GM20000 (cell line): Measurements from ENCODE around the gene VPS16.

Experiments
- DNase-seq: peaks from one replicate; pipeline ENCODE4 v3.0.0; 2012; ENCODE audit warnings: low spot score
- TF ChIP-seq, protein P1 (sequence below): IDR thresholded peaks from 2 replicates; pipeline ENCODE4 v1.5.1; 2012; ENCODE audit warnings: mild to moderate bottlenecking, control low read depth; ENCODE audit errors: extremely low read depth, missing control alignments

Gene VPS16

DNA sequence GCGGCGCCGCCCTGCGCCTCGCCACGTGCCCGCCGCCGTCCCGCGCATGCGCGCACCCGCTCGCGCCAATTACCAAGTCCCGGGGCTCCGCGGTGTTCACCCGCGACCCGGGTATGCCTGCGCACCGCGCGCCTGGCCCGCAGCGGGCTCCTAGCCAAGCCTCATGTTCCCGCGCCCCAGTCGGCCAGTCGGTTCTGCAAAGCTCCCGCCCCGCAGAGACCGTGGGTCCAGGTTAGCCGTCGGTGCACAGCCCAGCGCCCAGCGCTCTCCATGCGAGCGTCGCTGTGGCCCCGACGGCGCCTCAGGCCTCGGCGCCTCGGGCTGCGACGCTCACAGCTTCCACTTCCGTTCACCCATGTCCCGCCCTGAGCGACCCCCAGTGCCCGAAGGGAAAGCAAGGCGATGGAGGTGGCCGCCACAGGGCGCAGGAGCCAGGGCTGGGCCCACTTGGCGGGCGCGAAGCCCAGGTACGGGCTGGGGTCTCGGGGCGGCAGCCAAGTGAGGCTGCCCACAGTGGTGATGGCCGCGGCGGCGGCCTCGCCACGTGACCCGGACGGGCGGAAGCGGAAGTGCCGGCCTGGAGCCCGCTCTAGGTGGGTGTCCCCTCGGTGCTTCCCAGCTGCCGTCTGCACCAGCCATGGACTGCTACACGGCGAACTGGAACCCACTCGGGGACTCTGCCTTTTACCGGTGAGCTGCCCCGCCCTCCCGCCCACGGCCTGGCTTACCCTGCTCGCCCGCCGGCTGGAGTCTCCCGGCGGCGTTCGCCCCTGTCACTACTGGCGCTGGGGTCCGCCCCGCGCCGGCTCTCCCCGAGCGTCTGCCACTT is at the start of gene VPS16, which contains the start of gene PCED1A:
Gene VPS16 (plus strand): TSS at position 608 of the 829 bp plus-strand sequence. CDS start 30 bp downstream, at position 638.
Gene PCED1A (minus strand): TSS at position 518 of the 829 bp plus-strand sequence. CDS start 743 bp downstream, outside the sequence.
- peak; percentile 99 for DNase-seq
- TF ChIP-seq, protein P1, sequence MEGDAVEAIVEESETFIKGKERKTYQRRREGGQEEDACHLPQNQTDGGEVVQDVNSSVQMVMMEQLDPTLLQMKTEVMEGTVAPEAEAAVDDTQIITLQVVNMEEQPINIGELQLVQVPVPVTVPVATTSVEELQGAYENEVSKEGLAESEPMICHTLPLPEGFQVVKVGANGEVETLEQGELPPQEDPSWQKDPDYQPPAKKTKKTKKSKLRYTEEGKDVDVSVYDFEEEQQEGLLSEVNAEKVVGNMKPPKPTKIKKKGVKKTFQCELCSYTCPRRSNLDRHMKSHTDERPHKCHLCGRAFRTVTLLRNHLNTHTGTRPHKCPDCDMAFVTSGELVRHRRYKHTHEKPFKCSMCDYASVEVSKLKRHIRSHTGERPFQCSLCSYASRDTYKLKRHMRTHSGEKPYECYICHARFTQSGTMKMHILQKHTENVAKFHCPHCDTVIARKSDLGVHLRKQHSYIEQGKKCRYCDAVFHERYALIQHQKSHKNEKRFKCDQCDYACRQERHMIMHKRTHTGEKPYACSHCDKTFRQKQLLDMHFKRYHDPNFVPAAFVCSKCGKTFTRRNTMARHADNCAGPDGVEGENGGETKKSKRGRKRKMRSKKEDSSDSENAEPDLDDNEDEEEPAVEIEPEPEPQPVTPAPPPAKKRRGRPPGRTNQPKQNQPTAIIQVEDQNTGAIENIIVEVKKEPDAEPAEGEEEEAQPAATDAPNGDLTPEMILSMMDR = no peak

DNA sequence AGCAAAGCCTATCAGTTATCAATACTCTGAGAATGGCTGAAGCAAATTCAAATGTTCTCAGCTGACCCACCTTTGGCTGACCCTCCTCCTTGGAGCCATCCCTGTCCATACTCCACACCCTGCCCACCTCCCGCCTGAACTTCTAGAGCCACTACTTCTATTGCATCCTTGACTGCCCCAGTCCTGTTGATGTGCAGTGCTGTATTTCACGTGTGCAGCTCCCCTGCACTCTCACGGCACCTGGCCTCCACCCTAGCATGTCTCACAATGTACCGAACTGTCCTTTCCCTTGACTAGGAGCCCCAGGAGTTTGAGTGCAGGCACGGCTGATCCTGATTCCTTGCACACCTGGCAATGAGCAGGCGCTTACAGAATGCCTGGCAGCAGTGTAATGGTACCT is 47.1 kb upstream of the VPS16 start:
- no peak for DNase-seq
- TF ChIP-seq, protein P1 = no peak

DNA sequence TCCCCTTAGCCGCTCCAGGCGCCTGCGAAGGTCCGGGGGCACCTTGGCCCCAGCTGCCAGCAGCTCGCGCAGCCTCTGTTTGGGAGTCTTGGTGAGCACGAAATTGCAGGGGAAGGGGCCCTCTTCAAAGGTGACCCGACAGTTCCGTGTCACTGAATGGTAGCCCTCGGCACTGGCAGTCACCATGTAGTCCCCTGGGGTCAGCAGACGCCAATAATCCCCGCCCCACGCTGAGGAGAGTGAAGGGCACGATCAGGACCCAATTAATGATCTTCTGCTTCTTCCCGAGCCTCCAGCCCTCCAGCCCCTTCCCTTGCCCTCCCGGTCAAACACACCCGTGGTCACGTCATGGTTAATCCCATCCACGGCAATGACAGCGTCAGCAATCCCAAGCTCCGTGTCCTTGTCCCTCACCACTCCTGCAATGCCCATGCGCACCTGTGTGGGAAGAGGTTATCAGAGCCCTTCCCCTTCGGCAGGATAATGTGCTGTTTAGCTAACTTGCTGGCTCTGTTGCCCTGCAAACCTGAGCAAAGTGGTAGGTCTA is 46.3 kb upstream of the VPS16 start:
- no peak for DNase-seq

GRCh38 chr20:2794866-2795447 is 45.6 kb upstream of the VPS16 start:
- DNase-seq = no peak
- TF ChIP-seq, protein P1 = no peak

More for the DNA sequence above, 46.3 kb upstream of the VPS16 start:
- TF ChIP-seq, protein P1 = no peak

- no peak for DNase-seq
- TF ChIP-seq, protein P1 = no peak
Measured at GRCh38 chr20:2795451-2795850, 45.1 kb upstream of the VPS16 start.

DNA sequence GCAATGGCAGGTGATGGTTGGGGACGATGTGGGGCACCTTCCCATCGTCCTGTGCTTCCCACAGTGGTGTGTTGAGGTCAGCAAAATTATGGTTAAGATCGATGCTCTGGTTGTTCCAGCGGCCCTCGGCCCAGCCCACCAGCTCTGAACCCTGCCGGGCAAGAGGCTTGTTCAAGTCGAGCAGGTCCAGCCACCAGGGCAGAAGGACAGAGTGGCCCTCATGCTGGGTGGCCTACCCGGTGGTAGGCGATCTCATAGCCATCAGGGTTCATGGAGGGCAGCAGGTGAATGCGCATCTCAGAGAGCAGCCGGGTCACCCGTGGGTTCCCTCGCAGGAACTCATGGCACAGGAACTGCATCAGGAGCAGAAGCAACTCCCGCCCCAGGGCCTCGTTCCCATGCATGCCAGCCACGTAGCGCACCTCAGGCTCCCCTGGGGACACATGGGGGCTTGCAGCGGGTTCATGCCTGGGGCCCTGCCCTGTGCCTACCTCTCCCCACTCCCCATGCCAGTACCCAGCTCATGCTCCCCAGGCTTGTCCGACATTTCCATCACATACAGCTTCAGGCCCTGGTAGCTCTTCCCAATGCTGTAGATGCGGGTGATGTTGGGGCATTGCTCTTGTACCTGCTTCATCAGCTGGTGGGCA is 44.4 kb upstream of the VPS16 start:
- TF ChIP-seq, protein P1 = no peak
- no peak for DNase-seq
